H9 (cell line): Measurements from ENCODE around the gene PDPK1. TPM values are rescaled to one million over a fixed set of nuclear protein-coding genes. Genes with fewer than 3 reads are reported as not detected.

ENCODE experiments used
- DNase-seq: peaks from one replicate; pipeline ENCODE4 v3.0.0-alpha.2; 2017
- H2AFZ ChIP-seq: one replicate; pipeline ENCODE4 v1.6.1; 2013; ENCODE audit warnings: mild to moderate bottlenecking, low read length, control low read depth, moderate library complexity
- H2AK5ac ChIP-seq: 2 replicates; pipeline ENCODE4 v1.6.1; 2013; ENCODE audit warnings: low read length, control low read depth, mixed read lengths; ENCODE audit not compliant: insufficient read length
- H2BK120ac ChIP-seq: one replicate; pipeline ENCODE4 v1.6.1; 2013; ENCODE audit warnings: low read depth, mild to moderate bottlenecking, low read length, control low read depth, inconsistent platforms; ENCODE audit not compliant: poor library complexity, severe bottlenecking
- H2BK12ac ChIP-seq: 2 replicates; pipeline ENCODE4 v1.6.1; 2013; ENCODE audit warnings: low read length, control low read depth, mixed read lengths, low read depth; ENCODE audit not compliant: insufficient read length
- H2BK15ac ChIP-seq: 2 replicates; pipeline ENCODE4 v1.6.1; 2013; ENCODE audit warnings: low read depth, low read length, control low read depth
- H2BK20ac ChIP-seq: one replicate; pipeline ENCODE4 v1.6.1; 2013; ENCODE audit warnings: low read depth, mild to moderate bottlenecking, low read length, control low read depth, inconsistent platforms; ENCODE audit not compliant: poor library complexity, severe bottlenecking
- H2BK5ac ChIP-seq: 2 replicates; pipeline ENCODE4 v1.6.1; 2013; ENCODE audit warnings: low read length, control low read depth, mixed read lengths; ENCODE audit not compliant: insufficient read length
- H3K14ac ChIP-seq: 2 replicates; pipeline ENCODE4 v1.6.1; 2013; ENCODE audit warnings: low read length, control low read depth; ENCODE audit not compliant: insufficient read depth
- H3K18ac ChIP-seq: 2 replicates; pipeline ENCODE4 v1.6.1; 2013; ENCODE audit warnings: low read depth, mild to moderate bottlenecking, mixed read lengths, low read length, control low read depth; ENCODE audit not compliant: insufficient read length
- H3K23ac ChIP-seq: 2 replicates; pipeline ENCODE4 v1.6.1; 2013; ENCODE audit warnings: low read length, control low read depth, mixed read lengths, low read depth; ENCODE audit not compliant: insufficient read length
- H3K23me2 ChIP-seq: 2 replicates; pipeline ENCODE4 v1.6.1; 2013; ENCODE audit warnings: low read depth, mild to moderate bottlenecking, mixed read lengths, low read length, control low read depth; ENCODE audit not compliant: insufficient read length, poor library complexity, severe bottlenecking
- H3K27ac ChIP-seq: 2 replicates; pipeline ENCODE4 v1.5.1; 2013; ENCODE audit warnings: low read length, control low read depth, mixed read lengths, low read depth; ENCODE audit not compliant: insufficient read length
- H3K27me3 ChIP-seq: 2 replicates; pipeline ENCODE4 v1.6.1; 2013; ENCODE audit warnings: low read length, control low read depth, inconsistent platforms; ENCODE audit not compliant: insufficient read depth
- H3K4ac ChIP-seq: 2 replicates; pipeline ENCODE4 v1.6.1; 2013; ENCODE audit warnings: low read depth, mild to moderate bottlenecking, control low read depth, inconsistent platforms, low read length, moderate library complexity
- H3K4me1 ChIP-seq: 2 replicates; pipeline ENCODE4 v1.6.1; 2013; ENCODE audit warnings: low read length, control low read depth, inconsistent platforms; ENCODE audit not compliant: insufficient read depth
- H3K4me2 ChIP-seq: 2 replicates; pipeline ENCODE4 v1.6.1; 2013; ENCODE audit warnings: low read length, control low read depth, mixed read lengths; ENCODE audit not compliant: insufficient read length, insufficient read depth
- H3K56ac ChIP-seq: 2 replicates; pipeline ENCODE4 v1.6.1; 2013; ENCODE audit warnings: low read depth, mild to moderate bottlenecking, mixed read lengths, low read length, control low read depth; ENCODE audit not compliant: insufficient read length
- H3K79me1 ChIP-seq: 2 replicates; pipeline ENCODE4 v1.6.1; 2013; ENCODE audit warnings: low read depth, mild to moderate bottlenecking, moderate library complexity, low read length, control low read depth, inconsistent platforms; ENCODE audit not compliant: insufficient read depth, poor library complexity, severe bottlenecking
- H3K79me2 ChIP-seq: 2 replicates; pipeline ENCODE4 v1.6.1; 2013; ENCODE audit warnings: low read length, control low read depth, inconsistent platforms; ENCODE audit not compliant: insufficient read depth
- H3K9ac ChIP-seq: 2 replicates; pipeline ENCODE4 v1.6.1; 2013; ENCODE audit warnings: low read length, control low read depth, mixed read lengths; ENCODE audit not compliant: insufficient read length; ENCODE audit errors: extremely low read depth
- H3K9me3 ChIP-seq: one replicate; pipeline ENCODE4 v1.6.1; 2013; ENCODE audit warnings: low read depth, low read length, inconsistent platforms; ENCODE audit not compliant: control insufficient read depth
- H3T11ph ChIP-seq: one replicate; pipeline ENCODE4 v1.6.1; 2013; ENCODE audit warnings: mild to moderate bottlenecking, low read length, control low read depth, inconsistent platforms
- H4K20me1 ChIP-seq: one replicate; pipeline ENCODE4 v1.6.1; 2013; ENCODE audit not compliant: control insufficient read depth, insufficient read length, insufficient read depth
- H4K5ac ChIP-seq: 2 replicates; pipeline ENCODE4 v1.6.1; 2013; ENCODE audit warnings: low read depth, mild to moderate bottlenecking, mixed read lengths, low read length, control low read depth; ENCODE audit not compliant: insufficient read length
- H4K8ac ChIP-seq: replicated peaks from 2 replicates; pipeline ENCODE4 v1.6.1; 2013; ENCODE audit warnings: low read length, control low read depth, mixed read lengths, low read depth; ENCODE audit not compliant: insufficient read length
- H4K91ac ChIP-seq: 2 replicates; pipeline ENCODE4 v1.6.1; 2013; ENCODE audit warnings: low read depth, mild to moderate bottlenecking, moderate library complexity, mixed read lengths, low read length, control low read depth; ENCODE audit not compliant: insufficient read length
- H3K27ac Mint-ChIP-seq, 3 experiments: 2 replicates in 2 of 3; 3 replicates in 1 of 3; pipeline ENCODE4 v1.8.0; 2020 to 2021; ENCODE audit warnings: mixed read lengths in 3 of 3, mild to moderate bottlenecking in 1 of 3, moderate library complexity in 1 of 3
- H3K27me3 Mint-ChIP-seq: 2 replicates; pipeline ENCODE4 v1.8.0; 2021; ENCODE audit warnings: low read depth, mild to moderate bottlenecking, moderate library complexity, mixed read lengths
- H3K36me3 Mint-ChIP-seq, 3 experiments: 2 replicates in 2 of 3; 3 replicates in 1 of 3; pipeline ENCODE4 v1.8.0; 2020 to 2021; ENCODE audit warnings: low read depth in 3 of 3, mixed read lengths in 3 of 3; ENCODE audit not compliant: insufficient read depth in 1 of 3
- H3K4me1 Mint-ChIP-seq, 2 experiments: 2 replicates each; pipeline ENCODE4 v1.8.0; 2020; ENCODE audit warnings: mixed read lengths in 2 of 2
- H3K4me3 Mint-ChIP-seq, 2 experiments: 2 replicates in 1 of 2; 3 replicates in 1 of 2; pipeline ENCODE4 v1.8.0; 2020 to 2021; ENCODE audit warnings: mild to moderate bottlenecking in 2 of 2, mixed read lengths in 2 of 2, moderate library complexity in 1 of 2
- H3K9me3 Mint-ChIP-seq, 2 experiments: 2 replicates in 1 of 2; 3 replicates in 1 of 2; pipeline ENCODE4 v1.8.0; 2020; ENCODE audit warnings: mild to moderate bottlenecking in 2 of 2, mixed read lengths in 2 of 2, moderate library complexity in 1 of 2
- WGBS: extraction: QIAGEN DNeasy Blood & Tissue Kit; methylation state at CpG from one replicate; pipeline ENCODE4 v1.1.7; 2013; ENCODE audit warnings: missing lambda C conversion rate, low lambda C conversion rate, mixed read lengths; ENCODE audit not compliant: insufficient read length; ENCODE audit errors: extremely low coverage; 5-methylcytosine and 5-hydroxymethylcytosine counted together
- total RNA-seq: library from RNA; stranded (reverse); gene quantifications from 2 replicates; pipeline ENCODE4 v1.2.1, GENCODE V29; 2021
- TF ChIP-seq, protein P1 (sequence below): fragments of 200-600 bp; sonication (generic); conservative IDR thresholded peaks from 3 replicates; pipeline ENCODE4 v1.8.0; 2021; ENCODE audit warnings: antibody characterized with exemption, mild to moderate bottlenecking

PDPK1 gene
- total RNA-seq, 1 experiment from 2014 or later = 32.8 TPM

DNA sequence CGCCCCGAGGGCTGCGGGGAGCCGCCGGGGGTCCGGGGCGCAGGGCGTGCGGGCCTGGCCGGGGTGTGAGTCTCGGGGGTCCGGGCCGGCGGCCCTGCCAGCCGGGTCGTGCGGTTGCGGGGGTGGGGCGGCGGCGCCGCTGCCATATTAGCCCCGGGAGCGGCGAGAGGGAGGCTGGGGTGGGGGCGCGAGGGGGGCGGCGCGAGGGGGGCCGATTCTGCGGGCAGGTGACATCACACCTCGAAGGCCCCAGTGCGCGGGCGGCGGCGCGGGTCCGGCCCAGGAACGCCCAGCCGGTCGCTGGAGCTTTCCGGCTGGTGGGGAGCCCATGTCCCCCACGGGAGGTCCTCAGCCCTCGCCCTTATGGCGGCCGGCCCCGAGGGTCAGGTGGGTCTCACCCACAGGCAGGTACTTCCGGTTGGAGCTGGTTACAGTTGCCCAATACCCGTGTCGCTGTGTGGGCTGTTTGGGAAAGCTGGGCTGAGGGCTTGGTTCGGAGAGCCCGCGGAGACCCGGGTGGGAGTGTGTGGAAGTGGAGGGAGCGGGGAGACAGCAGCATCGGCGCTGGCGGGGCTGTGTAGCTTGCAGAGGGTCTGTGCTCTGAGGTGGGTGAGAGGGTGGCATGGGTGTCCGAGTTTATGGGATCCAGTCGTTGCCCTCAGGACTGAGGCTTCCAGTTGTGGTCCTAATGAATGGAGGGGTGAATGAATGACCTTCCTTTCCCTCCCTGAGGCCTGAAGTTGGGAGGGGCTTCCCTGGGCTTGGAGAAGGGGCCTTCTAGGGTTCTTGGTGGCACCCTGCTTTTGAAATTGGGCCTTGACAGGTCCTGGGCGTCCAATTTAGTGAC, 23.3 kb upstream of the PDPK1 start:
- no peak overlapping the region for H2AK5ac ChIP-seq
- DNase-seq = peak; percentile 39
- H2BK12ac ChIP-seq = no peak overlapping the region
- H3K27ac Mint-ChIP-seq = peak overlapping the region; percentile 44 to 96 (median 47); a peak in 4 of 7 replicates
- H2BK15ac ChIP-seq = no peak overlapping the region
- peaks cover 36% of the 10 kb centered on the region; the same call in 1 of the 2 replicates for H3K79me2 ChIP-seq
- peak overlapping the region; percentile 90 to 91 for H3K4me3 Mint-ChIP-seq
- peaks cover 42 to 55% of the 10 kb centered on the region in 2 experiments for H3K4me1 Mint-ChIP-seq
- peak overlapping the region; percentile 74 for H3K9ac ChIP-seq
- peaks cover 2 to 14% (median 10%) of the 10 kb centered on the region in 3 experiments; a peak in 6 of 7 replicates for H3K36me3 Mint-ChIP-seq
- TF ChIP-seq, protein P1, sequence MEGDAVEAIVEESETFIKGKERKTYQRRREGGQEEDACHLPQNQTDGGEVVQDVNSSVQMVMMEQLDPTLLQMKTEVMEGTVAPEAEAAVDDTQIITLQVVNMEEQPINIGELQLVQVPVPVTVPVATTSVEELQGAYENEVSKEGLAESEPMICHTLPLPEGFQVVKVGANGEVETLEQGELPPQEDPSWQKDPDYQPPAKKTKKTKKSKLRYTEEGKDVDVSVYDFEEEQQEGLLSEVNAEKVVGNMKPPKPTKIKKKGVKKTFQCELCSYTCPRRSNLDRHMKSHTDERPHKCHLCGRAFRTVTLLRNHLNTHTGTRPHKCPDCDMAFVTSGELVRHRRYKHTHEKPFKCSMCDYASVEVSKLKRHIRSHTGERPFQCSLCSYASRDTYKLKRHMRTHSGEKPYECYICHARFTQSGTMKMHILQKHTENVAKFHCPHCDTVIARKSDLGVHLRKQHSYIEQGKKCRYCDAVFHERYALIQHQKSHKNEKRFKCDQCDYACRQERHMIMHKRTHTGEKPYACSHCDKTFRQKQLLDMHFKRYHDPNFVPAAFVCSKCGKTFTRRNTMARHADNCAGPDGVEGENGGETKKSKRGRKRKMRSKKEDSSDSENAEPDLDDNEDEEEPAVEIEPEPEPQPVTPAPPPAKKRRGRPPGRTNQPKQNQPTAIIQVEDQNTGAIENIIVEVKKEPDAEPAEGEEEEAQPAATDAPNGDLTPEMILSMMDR = no peak
- no peaks in the 10 kb centered on the region for H4K20me1 ChIP-seq
- H2BK5ac ChIP-seq = no peak overlapping the region
- WGBS = no CpG with 5 or more reads among the region's 63 CpGs
- H4K5ac ChIP-seq = no peak overlapping the region
- no peak overlapping the region for H2AFZ ChIP-seq
- peak overlapping the region; percentile 92 for H3K4me2 ChIP-seq
- no peak overlapping the region for H3T11ph ChIP-seq
- H3K14ac ChIP-seq = peak overlapping the region; percentile 49
- no peak overlapping the region for H4K8ac ChIP-seq
- H4K91ac ChIP-seq = no peak overlapping the region
- H3K9me3 Mint-ChIP-seq = no peaks in the 10 kb centered on the region; a peak in 1 of 5 replicates
- no peak overlapping the region for H3K23ac ChIP-seq
- H3K56ac ChIP-seq = no peak overlapping the region
- peaks cover 7% of the 10 kb centered on the region for H3K79me1 ChIP-seq
- H3K4ac ChIP-seq = no peak overlapping the region
- no peak overlapping the region for H3K27ac ChIP-seq
- no peak overlapping the region for H3K18ac ChIP-seq
- peaks cover 5% of the 10 kb centered on the region for H3K27me3 Mint-ChIP-seq
- no peak overlapping the region for H2BK120ac ChIP-seq
- peaks cover 16% of the 10 kb centered on the region for H3K23me2 ChIP-seq
- no peaks in the 10 kb centered on the region for H3K9me3 ChIP-seq
- H2BK20ac ChIP-seq = no peak overlapping the region
- H3K27me3 ChIP-seq = no peaks in the 10 kb centered on the region
- peaks cover 3% of the 10 kb centered on the region; the same call in 1 of the 2 replicates for H3K4me1 ChIP-seq
